OCI-LY3 (cell line): ENCODE results near the gene ZNF865.

Experiments used
- EZH2phosphoT487 ChIP-seq: fragments of 200-600 bp; shearing (Covaris generic); IDR thresholded peaks from 2 replicates; pipeline ENCODE4 v1.6.1; 2018; ENCODE audit warnings: antibody characterized with exemption, mixed run types, low read depth
- TF ChIP-seq, protein P1 (sequence below): fragments of 200-600, 300-600 bp; sonication (generic); IDR thresholded peaks from 2 replicates; pipeline ENCODE4 v1.5.1; 2014; ENCODE audit warnings: antibody characterized with exemption, low read length, low read depth

- TF ChIP-seq, protein P1, sequence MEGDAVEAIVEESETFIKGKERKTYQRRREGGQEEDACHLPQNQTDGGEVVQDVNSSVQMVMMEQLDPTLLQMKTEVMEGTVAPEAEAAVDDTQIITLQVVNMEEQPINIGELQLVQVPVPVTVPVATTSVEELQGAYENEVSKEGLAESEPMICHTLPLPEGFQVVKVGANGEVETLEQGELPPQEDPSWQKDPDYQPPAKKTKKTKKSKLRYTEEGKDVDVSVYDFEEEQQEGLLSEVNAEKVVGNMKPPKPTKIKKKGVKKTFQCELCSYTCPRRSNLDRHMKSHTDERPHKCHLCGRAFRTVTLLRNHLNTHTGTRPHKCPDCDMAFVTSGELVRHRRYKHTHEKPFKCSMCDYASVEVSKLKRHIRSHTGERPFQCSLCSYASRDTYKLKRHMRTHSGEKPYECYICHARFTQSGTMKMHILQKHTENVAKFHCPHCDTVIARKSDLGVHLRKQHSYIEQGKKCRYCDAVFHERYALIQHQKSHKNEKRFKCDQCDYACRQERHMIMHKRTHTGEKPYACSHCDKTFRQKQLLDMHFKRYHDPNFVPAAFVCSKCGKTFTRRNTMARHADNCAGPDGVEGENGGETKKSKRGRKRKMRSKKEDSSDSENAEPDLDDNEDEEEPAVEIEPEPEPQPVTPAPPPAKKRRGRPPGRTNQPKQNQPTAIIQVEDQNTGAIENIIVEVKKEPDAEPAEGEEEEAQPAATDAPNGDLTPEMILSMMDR = no peak
- no peak for TF ChIP-seq EZH2phosphoT487
Observed at GRCh38 chr19:55659822-55660221, 54.4 kb downstream of the ZNF865 start.
